WTC11 (cell line): ENCODE data around the gene LZTS2. TPM values are rescaled to one million over a fixed set of nuclear protein-coding genes. Genes with fewer than 3 reads are reported as not detected.

Experiments used
- ATAC-seq: fragments of 200-7000 bp; cut with Tn5 transposase; 2 replicates; pipeline ENCODE4 v1.10.0; 2021; ENCODE audit warnings: mild to moderate bottlenecking, moderate library complexity
- CTCF ChIA-PET: fragments of 300-600 bp; sonication (Branson Sonifier 250); formaldehyde crosslinking; loops from one replicate; lab custom pipeline; 2021; ENCODE audit warnings: antibody characterized with exemption; lab: Charles Lee
- POLR2A ChIA-PET: fragments of 350-600 bp; sonication (Branson Sonifier 250); formaldehyde crosslinking; loops from one replicate; lab custom pipeline; 2021; ENCODE audit warnings: antibody characterized with exemption; lab: Charles Lee
- DNase-seq: peaks from one replicate; pipeline ENCODE4 v3.0.0; 2021; ENCODE audit warnings: low spot score
- H3K27ac Mint-ChIP-seq: 2 replicates; pipeline ENCODE4 v1.8.0; 2021; ENCODE audit warnings: mixed read lengths
- H3K27me3 Mint-ChIP-seq: 2 replicates; pipeline ENCODE4 v1.8.0; 2021; ENCODE audit warnings: low read depth, mild to moderate bottlenecking, moderate library complexity, mixed read lengths
- H3K36me3 Mint-ChIP-seq: 2 replicates; pipeline ENCODE4 v1.8.0; 2021; ENCODE audit warnings: mixed read lengths
- H3K4me1 Mint-ChIP-seq: 2 replicates; pipeline ENCODE4 v1.8.0; 2022; ENCODE audit warnings: mixed read lengths
- H3K4me3 Mint-ChIP-seq: 2 replicates; pipeline ENCODE4 v1.8.0; 2021; ENCODE audit warnings: mild to moderate bottlenecking, moderate library complexity, mixed read lengths
- H3K9me3 Mint-ChIP-seq: 2 replicates; pipeline ENCODE4 v1.8.0; 2021; ENCODE audit warnings: mixed read lengths
- ELF4 ChIP-seq: sonication (generic); formaldehyde crosslinking; IDR thresholded peaks from 2 replicates; pipeline ENCODE4 v1.8.1; 2022; ENCODE audit warnings: low read depth, mild to moderate bottlenecking, moderate library complexity, missing genetic modification reagents
- ETV6 ChIP-seq: sonication (generic); formaldehyde crosslinking; IDR thresholded peaks from 2 replicates; pipeline ENCODE4 v1.8.1; 2022; ENCODE audit warnings: mild to moderate bottlenecking, missing genetic modification reagents
- FOXP1 ChIP-seq: sonication (generic); formaldehyde crosslinking; IDR thresholded peaks from 2 replicates; pipeline ENCODE4 v1.8.0; 2022; ENCODE audit warnings: missing genetic modification reagents, mild to moderate bottlenecking, moderate library complexity, borderline replicate concordance
- GABPB1 ChIP-seq: sonication (generic); formaldehyde crosslinking; IDR thresholded peaks from 2 replicates; pipeline ENCODE4 v1.8.1; 2023; ENCODE audit warnings: mild to moderate bottlenecking, missing genetic modification reagents
- JAZF1 ChIP-seq: fragments of 250-450 bp; sonication (Bioruptor Pico); IDR thresholded peaks from 2 replicates; pipeline ENCODE4 v1.9.0; 2021; ENCODE audit warnings: moderate library complexity, mild to moderate bottlenecking, inconsistent platforms
- NR2C2 ChIP-seq: sonication (generic); formaldehyde crosslinking; IDR thresholded peaks from 2 replicates; pipeline ENCODE4 v1.8.0; 2022; ENCODE audit warnings: mild to moderate bottlenecking, missing genetic modification reagents
- OVOL2 ChIP-seq: fragments of 250-450 bp; sonication (Bioruptor Pico); IDR thresholded peaks from 2 replicates; pipeline ENCODE4 v1.9.0; 2021; ENCODE audit warnings: mild to moderate bottlenecking, borderline replicate concordance
- PRRX2 ChIP-seq: fragments of 250-450 bp; sonication (Bioruptor Pico); IDR thresholded peaks from 2 replicates; pipeline ENCODE4 v1.8.0; 2021; ENCODE audit warnings: mild to moderate bottlenecking
- RELA ChIP-seq: sonication (generic); formaldehyde crosslinking; IDR thresholded peaks from 2 replicates; pipeline ENCODE4 v1.8.1; 2022; ENCODE audit warnings: missing genetic modification reagents, mild to moderate bottlenecking, borderline replicate concordance
- RORB ChIP-seq: fragments of 250-450 bp; sonication (Bioruptor Pico); IDR thresholded peaks from 2 replicates; pipeline ENCODE4 v1.9.0; 2021; ENCODE audit warnings: mild to moderate bottlenecking
- SP1 ChIP-seq: sonication (generic); formaldehyde crosslinking; conservative IDR thresholded peaks from 2 replicates; pipeline ENCODE4 v1.8.1; 2022; ENCODE audit warnings: missing genetic modification reagents
- TP53 ChIP-seq: sonication (generic); formaldehyde crosslinking; IDR thresholded peaks from 2 replicates; pipeline ENCODE4 v1.8.1; 2023; ENCODE audit warnings: mild to moderate bottlenecking, missing genetic modification reagents
- ZBTB21 ChIP-seq: sonication (generic); formaldehyde crosslinking; IDR thresholded peaks from 2 replicates; pipeline ENCODE4 v1.8.1; 2023; ENCODE audit warnings: mild to moderate bottlenecking, missing genetic modification reagents, borderline replicate concordance
- ZNF121 ChIP-seq: sonication (generic); formaldehyde crosslinking; IDR thresholded peaks from 2 replicates; pipeline ENCODE4 v1.8.0; 2023; ENCODE audit warnings: missing genetic modification reagents
- ZNF138 ChIP-seq: sonication (generic); formaldehyde crosslinking; conservative IDR thresholded peaks from 2 replicates; pipeline ENCODE4 v1.8.1; 2022; ENCODE audit warnings: mild to moderate bottlenecking, moderate library complexity, missing genetic modification reagents
- ZNF232 ChIP-seq: sonication (generic); formaldehyde crosslinking; IDR thresholded peaks from 2 replicates; pipeline ENCODE4 v1.8.0; 2022; ENCODE audit warnings: mild to moderate bottlenecking, missing genetic modification reagents
- total RNA-seq: library from RNA; stranded (reverse); gene quantifications from 3 replicates; pipeline ENCODE4 v1.2.3, GENCODE V29; 2021
- TF ChIP-seq, protein P1 (sequence below): fragments of 250-450 bp; sonication (Bioruptor Pico); IDR thresholded peaks from 2 replicates; pipeline ENCODE4 v2.1.2; 2022; ENCODE audit warnings: mild to moderate bottlenecking, moderate library complexity
- TF ChIP-seq, protein P2 (sequence below): sonication (generic); formaldehyde crosslinking; IDR thresholded peaks from 2 replicates; pipeline ENCODE4 v1.8.1; 2022; ENCODE audit warnings: low read depth, missing genetic modification reagents, borderline replicate concordance
- TF ChIP-seq, protein P3 (sequence below): sonication (generic); formaldehyde crosslinking; IDR thresholded peaks from 2 replicates; pipeline ENCODE4 v1.8.0; 2022; ENCODE audit warnings: mild to moderate bottlenecking, missing genetic modification reagents
- TF ChIP-seq, protein P4 (sequence below): sonication (generic); formaldehyde crosslinking; IDR thresholded peaks from 2 replicates; pipeline ENCODE4 v1.8.1; 2022; ENCODE audit warnings: low read depth, mild to moderate bottlenecking, moderate library complexity, missing genetic modification reagents, borderline replicate concordance
- TF ChIP-seq, protein P5 (sequence below): sonication (generic); formaldehyde crosslinking; IDR thresholded peaks from 2 replicates; pipeline ENCODE4 v1.8.0; 2022; ENCODE audit warnings: mild to moderate bottlenecking, missing genetic modification reagents
- TF ChIP-seq, protein P6 (sequence below): fragments of 250-450 bp; sonication (Bioruptor Pico); conservative IDR thresholded peaks from 2 replicates; pipeline ENCODE4 v1.9.0; 2021; ENCODE audit warnings: mild to moderate bottlenecking
- TF ChIP-seq, protein P7 (sequence below): sonication (generic); formaldehyde crosslinking; IDR thresholded peaks from 2 replicates; pipeline ENCODE4 v1.8.1; 2023; ENCODE audit warnings: mild to moderate bottlenecking, missing genetic modification reagents

LZTS2 gene
- total RNA-seq, 1 experiment from 2014 or later: 84.6 TPM

DNA sequence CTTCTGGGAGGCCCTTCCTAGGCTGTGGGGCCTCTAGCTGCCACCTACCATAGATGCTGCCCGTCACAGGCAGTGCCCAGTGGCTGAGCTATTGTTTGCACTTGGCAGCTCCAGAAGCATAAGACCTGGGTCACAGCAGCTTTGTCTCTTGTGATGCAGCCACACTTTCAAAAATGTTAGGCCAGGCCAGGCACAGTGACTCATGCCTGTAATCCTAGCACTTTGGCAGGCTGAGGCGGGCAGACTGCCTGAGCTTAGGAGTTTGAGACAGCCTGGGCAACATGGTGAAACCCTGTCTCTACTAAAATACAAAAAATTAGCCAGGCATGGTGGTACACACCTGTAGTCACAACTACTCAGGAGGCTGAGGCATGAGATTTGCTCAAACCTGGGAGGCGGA lies 52.7 kb downstream of the LZTS2 start:
- no peak for TF ChIP-seq PRRX2 (CRISPR knock-in tag)
- TF ChIP-seq, protein P1, sequence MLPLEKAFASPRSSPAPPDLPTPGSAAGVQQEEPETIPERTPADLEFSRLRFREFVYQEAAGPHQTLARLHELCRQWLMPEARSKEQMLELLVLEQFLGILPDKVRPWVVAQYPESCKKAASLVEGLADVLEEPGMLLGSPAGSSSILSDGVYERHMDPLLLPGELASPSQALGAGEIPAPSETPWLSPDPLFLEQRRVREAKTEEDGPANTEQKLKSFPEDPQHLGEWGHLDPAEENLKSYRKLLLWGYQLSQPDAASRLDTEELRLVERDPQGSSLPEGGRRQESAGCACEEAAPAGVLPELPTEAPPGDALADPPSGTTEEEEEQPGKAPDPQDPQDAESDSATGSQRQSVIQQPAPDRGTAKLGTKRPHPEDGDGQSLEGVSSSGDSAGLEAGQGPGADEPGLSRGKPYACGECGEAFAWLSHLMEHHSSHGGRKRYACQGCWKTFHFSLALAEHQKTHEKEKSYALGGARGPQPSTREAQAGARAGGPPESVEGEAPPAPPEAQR (CRISPR knock-in tag): no peak
- TF ChIP-seq SP1 (CRISPR knock-in tag): no peak
- no peak for TF ChIP-seq ETV6 (CRISPR knock-in tag)
- TF ChIP-seq ZNF138 (CRISPR knock-in tag): no peak
- TF ChIP-seq, protein P2, sequence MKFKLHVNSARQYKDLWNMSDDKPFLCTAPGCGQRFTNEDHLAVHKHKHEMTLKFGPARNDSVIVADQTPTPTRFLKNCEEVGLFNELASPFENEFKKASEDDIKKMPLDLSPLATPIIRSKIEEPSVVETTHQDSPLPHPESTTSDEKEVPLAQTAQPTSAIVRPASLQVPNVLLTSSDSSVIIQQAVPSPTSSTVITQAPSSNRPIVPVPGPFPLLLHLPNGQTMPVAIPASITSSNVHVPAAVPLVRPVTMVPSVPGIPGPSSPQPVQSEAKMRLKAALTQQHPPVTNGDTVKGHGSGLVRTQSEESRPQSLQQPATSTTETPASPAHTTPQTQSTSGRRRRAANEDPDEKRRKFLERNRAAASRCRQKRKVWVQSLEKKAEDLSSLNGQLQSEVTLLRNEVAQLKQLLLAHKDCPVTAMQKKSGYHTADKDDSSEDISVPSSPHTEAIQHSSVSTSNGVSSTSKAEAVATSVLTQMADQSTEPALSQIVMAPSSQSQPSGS: no peak
- TF ChIP-seq, protein P3, sequence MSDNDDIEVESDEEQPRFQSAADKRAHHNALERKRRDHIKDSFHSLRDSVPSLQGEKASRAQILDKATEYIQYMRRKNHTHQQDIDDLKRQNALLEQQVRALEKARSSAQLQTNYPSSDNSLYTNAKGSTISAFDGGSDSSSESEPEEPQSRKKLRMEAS (CRISPR knock-in tag): no peak
- TF ChIP-seq, protein P4, sequence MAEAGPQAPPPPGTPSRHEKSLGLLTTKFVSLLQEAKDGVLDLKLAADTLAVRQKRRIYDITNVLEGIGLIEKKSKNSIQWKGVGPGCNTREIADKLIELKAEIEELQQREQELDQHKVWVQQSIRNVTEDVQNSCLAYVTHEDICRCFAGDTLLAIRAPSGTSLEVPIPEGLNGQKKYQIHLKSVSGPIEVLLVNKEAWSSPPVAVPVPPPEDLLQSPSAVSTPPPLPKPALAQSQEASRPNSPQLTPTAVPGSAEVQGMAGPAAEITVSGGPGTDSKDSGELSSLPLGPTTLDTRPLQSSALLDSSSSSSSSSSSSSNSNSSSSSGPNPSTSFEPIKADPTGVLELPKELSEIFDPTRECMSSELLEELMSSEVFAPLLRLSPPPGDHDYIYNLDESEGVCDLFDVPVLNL (CRISPR knock-in tag): no peak
- no peak for TF ChIP-seq ELF4 (CRISPR knock-in tag)
- no peak for TF ChIP-seq RORB (CRISPR knock-in tag)
- no peak for TF ChIP-seq TP53 (CRISPR knock-in tag)
- TF ChIP-seq OVOL2 (CRISPR knock-in tag): no peak
- no peak for TF ChIP-seq ZNF232
- no peak for TF ChIP-seq ZNF121 (CRISPR knock-in tag)
- peaks cover 29% of the 10 kb centered on the region for H3K4me1 Mint-ChIP-seq
- ATAC-seq (no peak), DNase-seq (no peak)
- peaks cover 3% of the 10 kb centered on the region; the same call in 1 of the 2 replicates for H3K36me3 Mint-ChIP-seq
- no peaks in the 10 kb centered on the region for H3K9me3 Mint-ChIP-seq
- H3K4me3 Mint-ChIP-seq: no peak overlapping the region
- CTCF ChIA-PET: interaction anchor here (0.6 to 10.4 kb wide), 13 partner anchors 13 to 721 kb away, joined by 3 to 405 read pairs (median 46); partner anchors contain the start of genes KAZALD1, PDZD7 and SFXN3
- POLR2A ChIA-PET: interaction anchor here (0.6 to 1.6 kb wide), 2 partner anchors 24 to 25 kb away, joined by 4 to 5 read pairs; no protein-coding TSS in a partner anchor
- no peak overlapping the region for H3K27ac Mint-ChIP-seq
- peaks cover 48% of the 10 kb centered on the region for H3K27me3 Mint-ChIP-seq

DNA sequence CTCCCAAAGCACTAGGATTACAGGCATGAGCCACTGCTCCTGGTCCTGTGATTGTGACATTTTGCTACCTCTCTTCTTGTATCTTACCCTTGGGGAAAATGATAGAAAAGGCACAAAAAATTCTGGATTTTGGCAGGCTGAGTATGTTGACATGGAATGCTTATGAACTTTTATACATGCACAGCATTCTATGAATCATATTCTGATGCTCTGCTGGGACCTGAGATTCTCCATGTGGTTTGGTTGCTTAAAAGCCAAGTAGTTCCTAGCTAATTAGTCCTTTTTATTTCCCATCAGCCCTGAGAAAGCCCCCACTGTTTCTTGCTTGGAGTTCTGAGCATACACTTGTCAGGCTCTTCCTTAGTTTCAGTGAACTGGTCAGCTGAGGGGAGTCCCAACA lies 53.9 kb downstream of the LZTS2 start:
- no peak for ATAC-seq
- POLR2A ChIA-PET: no interaction called here
- Mint-ChIP-seq H3K4me1 (peaks cover 23% of the 10 kb centered on the region), H3K27ac (no peak overlapping the region; the same call in 1 of the 2 replicates), H3K36me3 (peaks cover 3% of the 10 kb centered on the region; the same call in 1 of the 2 replicates)
- CTCF ChIA-PET: interaction anchor here (8.4 to 10.4 kb wide), 2 partner anchors 15 to 87 kb away, joined by 143 to 181 read pairs; no protein-coding TSS in a partner anchor
- DNase-seq: no peak
- TF ChIP-seq, protein P5, sequence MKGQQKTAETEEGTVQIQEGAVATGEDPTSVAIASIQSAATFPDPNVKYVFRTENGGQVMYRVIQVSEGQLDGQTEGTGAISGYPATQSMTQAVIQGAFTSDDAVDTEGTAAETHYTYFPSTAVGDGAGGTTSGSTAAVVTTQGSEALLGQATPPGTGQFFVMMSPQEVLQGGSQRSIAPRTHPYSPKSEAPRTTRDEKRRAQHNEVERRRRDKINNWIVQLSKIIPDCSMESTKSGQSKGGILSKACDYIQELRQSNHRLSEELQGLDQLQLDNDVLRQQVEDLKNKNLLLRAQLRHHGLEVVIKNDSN (CRISPR knock-in tag): no peak
- TF ChIP-seq RELA (CRISPR knock-in tag) (no peak), FOXP1 (CRISPR knock-in tag) (no peak), SP1 (CRISPR knock-in tag) (no peak), JAZF1 (no peak), GABPB1 (CRISPR knock-in tag) (no peak), ZBTB21 (CRISPR knock-in tag) (no peak), NR2C2 (CRISPR knock-in tag) (no peak), OVOL2 (CRISPR knock-in tag) (no peak)
- TF ChIP-seq, protein P6, sequence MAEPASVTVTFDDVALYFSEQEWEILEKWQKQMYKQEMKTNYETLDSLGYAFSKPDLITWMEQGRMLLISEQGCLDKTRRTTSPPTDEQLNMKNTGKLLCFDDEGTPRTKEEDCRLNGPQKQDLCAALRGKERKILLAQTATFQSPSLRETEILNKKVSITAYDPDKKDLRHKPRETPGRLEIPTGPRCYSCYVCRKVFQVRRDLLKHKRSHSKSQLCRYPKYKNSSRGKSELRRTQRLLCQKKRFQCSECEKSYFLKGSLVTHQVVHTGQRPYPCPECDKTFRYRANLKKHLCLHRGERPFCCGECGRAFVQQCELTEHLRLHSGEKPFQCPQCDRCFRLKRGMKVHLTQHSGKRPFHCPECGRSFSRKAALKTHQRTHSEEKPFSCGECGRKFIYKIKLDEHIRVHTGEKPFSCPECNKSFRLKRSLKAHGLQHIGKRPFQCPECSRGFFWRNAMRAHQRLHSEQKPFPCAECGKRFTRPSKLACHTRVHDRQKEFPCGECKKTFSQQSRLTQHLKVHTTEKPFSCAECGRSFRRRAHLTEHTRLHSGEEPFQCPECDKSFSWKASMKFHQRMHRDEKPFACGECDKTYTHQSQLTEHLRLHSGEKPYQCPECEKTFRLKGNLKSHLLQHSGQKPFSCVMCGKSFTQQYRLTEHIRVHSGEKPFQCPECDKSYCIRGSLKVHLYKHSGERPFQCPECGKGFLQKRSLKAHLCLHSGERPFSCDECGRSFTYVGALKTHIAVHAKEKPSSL (CRISPR knock-in tag): no peak
- TF ChIP-seq, protein P7, sequence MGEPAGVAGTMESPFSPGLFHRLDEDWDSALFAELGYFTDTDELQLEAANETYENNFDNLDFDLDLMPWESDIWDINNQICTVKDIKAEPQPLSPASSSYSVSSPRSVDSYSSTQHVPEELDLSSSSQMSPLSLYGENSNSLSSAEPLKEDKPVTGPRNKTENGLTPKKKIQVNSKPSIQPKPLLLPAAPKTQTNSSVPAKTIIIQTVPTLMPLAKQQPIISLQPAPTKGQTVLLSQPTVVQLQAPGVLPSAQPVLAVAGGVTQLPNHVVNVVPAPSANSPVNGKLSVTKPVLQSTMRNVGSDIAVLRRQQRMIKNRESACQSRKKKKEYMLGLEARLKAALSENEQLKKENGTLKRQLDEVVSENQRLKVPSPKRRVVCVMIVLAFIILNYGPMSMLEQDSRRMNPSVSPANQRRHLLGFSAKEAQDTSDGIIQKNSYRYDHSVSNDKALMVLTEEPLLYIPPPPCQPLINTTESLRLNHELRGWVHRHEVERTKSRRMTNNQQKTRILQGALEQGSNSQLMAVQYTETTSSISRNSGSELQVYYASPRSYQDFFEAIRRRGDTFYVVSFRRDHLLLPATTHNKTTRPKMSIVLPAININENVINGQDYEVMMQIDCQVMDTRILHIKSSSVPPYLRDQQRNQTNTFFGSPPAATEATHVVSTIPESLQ (CRISPR knock-in tag): no peak
- TF ChIP-seq, all 79 proteins: peak for 0
- peaks cover 36% of the 10 kb centered on the region for H3K27me3 Mint-ChIP-seq
- no peaks in the 10 kb centered on the region for H3K9me3 Mint-ChIP-seq
- H3K4me3 Mint-ChIP-seq: no peak overlapping the region
